ENCODE data around the gene GALNT15.

Gene GALNT15

DNA sequence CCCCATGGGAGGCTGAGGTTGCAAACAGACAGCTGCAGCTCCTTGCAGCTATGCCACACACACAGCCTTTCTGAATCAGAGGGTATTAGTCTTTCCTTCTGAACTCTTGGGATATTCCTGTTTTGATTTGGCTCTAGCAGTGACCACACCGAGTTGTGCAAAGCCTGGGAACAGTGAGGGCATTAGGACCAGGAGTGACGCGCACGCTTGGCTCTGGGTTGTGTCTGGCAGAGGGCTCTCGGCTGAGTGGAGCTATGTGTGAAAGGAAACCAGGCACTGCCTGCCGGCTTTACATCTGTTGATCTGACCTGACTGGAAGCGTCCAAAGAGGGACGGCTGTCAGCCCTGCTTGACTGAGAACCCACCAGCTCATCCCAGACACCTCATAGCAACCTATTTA is at the start of gene GALNT15:
TSS of gene GALNT15 (plus strand) at position 292 of the 400 bp plus-strand sequence. CDS start 472 bp downstream, outside the sequence.
- DNase-seq (ENCODE audit: low read depth in 2 of 2) = no peak

GRCh38 chr3:16126634-16127033 is 47.8 kb upstream of the GALNT15 start:
- no peak for DNase-seq (ENCODE audit: low read depth in 2 of 2)

DNA sequence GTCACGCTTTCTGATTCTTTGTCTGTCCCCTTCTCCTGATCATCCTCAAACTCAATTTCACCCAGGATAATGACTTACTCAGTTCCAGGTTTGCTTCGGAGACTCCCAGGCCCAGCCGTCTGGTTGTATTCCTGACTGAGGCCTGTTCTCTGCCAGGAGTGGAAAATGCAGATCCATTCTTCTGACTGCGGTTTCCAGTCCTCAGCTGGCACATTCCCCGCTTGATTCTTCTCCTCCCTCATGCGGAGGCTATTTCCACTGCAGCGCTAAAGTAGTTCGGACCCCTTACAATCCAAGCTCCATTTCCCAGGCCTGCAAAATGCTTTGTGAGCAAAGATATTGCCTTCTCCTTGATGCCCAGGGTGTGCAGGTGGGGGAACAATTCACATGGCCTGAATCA is 47.2 kb upstream of the GALNT15 start:
- DNase-seq (ENCODE audit: low read depth in 2 of 2) = no peak

GRCh38 chr3:16130066-16130465 is 44.4 kb upstream of the GALNT15 start:
- no peak for DNase-seq (ENCODE audit: low read depth in 2 of 2)

DNA sequence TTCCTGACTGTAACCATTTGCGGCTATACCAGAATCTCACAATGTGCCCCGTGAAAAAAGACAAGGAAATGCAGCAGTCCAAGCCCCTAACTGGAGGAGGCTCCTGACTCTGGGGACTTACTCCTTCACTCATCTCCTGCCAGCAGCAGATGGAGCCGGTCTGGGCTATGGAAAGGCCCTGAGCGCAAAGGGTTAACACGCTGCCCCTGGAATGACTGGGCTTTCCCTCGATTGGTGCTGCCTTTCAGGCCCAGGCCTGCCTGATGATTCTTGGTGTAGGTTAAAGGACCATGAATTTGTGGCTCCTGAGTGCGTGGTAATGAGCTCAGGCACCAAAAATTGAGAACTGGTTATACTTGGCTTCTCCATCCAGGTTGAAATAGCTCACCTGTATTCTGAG is 42.3 kb upstream of the GALNT15 start:
- no peak for DNase-seq (ENCODE audit: low read depth in 2 of 2)

- DNase-seq (ENCODE audit: low read depth in 2 of 2) = no peak
Observed at GRCh38 chr3:16132928-16133327, 41.6 kb upstream of the GALNT15 start.

- no peak for DNase-seq (ENCODE audit: low read depth in 2 of 2)
Observed at GRCh38 chr3:16134173-16134928, 40.1 kb upstream of the GALNT15 start.

GRCh38 chr3:16136055-16136454 is 38.4 kb upstream of the GALNT15 start:
- no peak for DNase-seq (ENCODE audit: low read depth in 2 of 2)

DNA sequence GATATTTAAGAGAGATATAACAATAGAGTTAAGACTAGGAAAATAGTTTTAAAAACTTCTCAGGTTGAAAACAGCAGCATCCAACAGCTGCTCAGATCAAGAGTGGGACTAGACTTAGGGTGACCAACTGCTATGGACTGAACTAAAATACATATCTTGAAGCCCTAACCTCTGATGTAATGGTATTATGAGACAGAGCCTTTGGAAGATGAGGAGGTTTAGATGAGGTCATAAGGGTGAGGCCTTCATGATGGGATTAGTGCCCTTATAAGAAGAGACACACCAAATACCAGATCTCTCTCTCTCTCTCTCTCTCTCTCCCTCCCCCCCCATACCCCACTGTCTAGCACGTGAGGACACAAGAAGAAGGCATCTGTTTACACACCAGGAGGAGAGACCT is 37.4 kb upstream of the GALNT15 start:
- DNase-seq (ENCODE audit: low read depth in 2 of 2) = no peak

- DNase-seq (ENCODE audit: low read depth in 2 of 2) = no peak
Observed at GRCh38 chr3:16137977-16138376, 36.5 kb upstream of the GALNT15 start.

DNA sequence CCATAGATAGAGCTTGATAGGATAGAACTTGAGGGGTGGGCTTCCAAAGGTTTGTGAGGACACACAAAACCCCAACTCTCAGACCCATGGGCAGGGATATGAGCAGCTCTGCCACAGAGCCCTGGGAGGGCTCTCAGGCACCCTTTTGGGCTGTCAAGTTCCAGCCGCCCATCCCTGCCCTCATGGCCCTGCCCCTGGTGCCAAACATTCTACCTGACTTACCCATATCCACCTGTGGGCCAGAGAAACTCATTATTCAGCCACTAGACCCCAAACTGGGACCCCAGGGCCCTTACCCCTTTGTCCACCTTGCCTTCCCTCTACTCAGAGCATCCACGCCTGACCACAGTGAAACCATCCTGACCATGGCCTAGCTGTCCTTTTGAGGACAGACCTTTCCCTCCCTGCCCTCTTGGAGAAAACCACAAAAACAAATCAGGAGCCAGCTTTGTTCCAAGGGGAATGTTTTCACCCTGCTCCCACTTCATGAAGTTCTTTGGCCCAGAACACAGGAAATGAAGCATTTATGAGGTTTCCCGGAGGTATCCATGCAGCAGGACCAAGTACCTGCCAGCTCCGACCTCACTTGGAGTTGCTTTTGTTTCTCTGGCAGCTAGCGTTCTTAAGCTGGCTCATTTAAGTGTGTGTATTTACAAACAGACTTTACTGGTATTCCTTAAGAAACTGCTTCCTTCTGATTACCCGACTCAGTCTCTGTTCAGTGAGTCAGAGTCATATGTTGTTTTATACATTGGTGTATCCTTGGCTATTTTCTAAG is 34.2 kb upstream of the GALNT15 start:
- no peak for DNase-seq (ENCODE audit: low read depth in 2 of 2)

DNA sequence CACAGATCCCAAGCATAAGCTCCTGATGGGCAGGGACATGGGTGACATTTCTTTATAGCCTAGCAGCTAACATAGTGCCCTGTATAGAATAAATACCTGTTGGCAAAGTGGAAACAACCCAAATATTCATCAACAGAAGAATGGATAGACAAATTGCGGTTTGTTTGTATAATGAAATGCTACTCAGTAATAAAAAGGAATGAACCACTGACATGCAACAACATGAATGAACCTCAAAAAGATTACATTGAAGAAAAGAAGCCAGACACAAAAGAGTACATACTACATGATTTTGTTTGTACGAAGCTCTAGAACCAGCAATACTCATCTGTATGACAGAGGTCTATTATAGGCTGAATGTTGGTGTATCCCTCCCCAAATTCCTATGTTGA is 33.6 kb upstream of the GALNT15 start:
- DNase-seq (ENCODE audit: low read depth in 2 of 2) = no peak

GRCh38 chr3:16142350-16143025 is 32.0 kb upstream of the GALNT15 start:
- no peak for DNase-seq (ENCODE audit: low read depth in 2 of 2)

DNA sequence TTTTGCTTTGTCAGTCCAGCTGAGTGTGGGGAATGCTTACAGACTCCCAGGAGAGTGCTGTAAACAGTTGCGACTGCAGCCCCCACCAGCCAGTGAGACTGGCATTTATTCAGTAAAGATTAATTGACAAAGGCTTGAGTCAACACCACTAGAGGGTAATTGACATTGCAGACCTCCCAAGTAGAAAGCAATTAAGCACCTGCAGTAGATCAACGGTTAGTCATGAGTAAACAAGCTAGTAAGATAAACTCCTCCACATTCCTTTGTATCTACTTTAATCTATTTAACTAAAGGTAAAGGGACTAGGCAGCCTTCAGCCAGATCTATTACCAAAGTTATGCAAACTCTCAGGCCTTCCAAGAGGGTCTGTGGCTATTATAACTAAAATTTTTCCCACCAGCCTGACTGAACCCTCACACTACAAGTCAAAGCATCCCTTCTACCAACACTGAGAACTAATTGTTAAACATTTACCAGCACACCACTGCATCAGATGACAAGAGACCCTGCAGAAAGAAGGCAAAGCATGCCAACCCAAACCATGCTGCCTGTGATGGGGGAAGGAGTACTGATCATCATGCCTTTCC is 30.5 kb upstream of the GALNT15 start:
- no peak for DNase-seq (ENCODE audit: low read depth in 2 of 2)

GRCh38 chr3:16145176-16145575 is 29.3 kb upstream of the GALNT15 start:
- no peak for DNase-seq (ENCODE audit: low read depth in 2 of 2)

DNA sequence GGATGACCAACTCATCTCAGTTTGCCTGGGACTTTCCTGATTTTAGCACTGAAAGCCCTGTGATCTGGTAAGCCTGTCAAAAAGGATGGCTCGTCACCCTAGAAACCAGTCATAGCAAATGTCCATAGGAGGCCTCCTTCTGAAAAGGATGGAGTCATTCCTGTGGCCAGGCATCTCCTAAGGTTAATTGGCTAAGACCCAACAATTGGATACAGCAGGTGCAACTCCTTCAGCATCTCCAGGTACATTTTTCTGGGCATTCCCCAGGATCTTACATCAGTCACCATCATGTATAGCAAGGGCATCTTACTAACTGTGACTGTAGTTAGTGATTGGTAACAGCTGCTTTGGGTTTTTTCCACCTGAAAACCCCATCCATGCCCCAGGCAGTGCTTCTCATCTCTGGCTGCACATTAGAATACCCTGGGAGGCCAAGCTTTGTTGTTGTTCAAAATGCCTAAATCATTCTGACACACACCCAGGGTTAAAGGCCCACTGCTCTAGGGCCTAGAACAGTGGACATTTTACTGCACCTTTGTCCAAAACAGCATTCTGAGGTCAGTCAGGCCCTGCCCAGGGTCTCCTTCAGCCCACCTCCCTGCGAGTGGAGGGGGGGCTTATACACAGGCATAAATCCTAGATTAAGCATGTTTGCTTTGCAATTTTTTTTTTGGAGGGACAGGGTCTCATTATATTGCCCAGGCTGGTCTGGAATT is 28.3 kb upstream of the GALNT15 start:
- DNase-seq (ENCODE audit: low read depth in 2 of 2) = no peak

GRCh38 chr3:16147220-16147994 is 27.1 kb upstream of the GALNT15 start:
- no peak for DNase-seq (ENCODE audit: low read depth in 2 of 2)

DNA sequence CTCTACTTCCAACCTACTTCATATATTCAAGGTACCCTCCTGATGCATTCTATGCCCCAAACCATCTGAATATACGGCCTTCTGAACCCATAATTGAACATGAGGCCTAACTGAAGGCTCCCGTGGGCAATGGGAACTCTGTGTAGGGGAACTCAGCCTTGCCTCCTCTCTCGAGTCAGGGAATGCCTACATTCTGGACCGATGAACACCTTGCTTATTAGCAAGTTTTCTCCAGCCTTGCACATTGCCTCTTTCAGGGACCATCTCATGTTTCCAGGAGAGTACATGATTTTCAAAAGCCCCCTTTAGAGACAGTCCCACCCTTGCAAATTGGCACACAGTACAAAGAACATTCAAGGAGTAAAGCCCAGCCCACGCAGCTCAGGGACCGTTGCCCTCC is 26.3 kb upstream of the GALNT15 start:
- no peak for DNase-seq (ENCODE audit: low read depth in 2 of 2)

GRCh38 chr3:16148783-16149182 is 25.7 kb upstream of the GALNT15 start:
- no peak for DNase-seq (ENCODE audit: low read depth in 2 of 2)

DNA sequence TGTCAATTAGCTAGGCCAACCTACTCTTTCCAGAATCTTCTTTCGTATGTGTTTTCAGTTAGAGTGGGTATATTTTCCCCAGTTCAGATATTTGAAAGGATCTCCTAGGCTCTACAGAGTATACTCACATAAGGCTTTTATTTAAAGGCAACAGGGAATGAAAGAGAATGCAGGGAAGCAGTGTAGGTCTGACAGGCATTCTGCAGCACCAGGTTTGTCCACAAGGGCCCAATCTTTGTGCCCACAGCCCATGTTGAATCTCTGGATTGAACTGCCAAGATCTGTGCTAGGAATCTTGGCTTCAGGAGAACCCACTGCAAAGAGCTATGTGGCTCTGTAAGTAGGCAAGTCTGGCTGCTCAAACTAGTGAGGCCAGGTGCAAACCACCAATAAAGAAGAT is 24.2 kb upstream of the GALNT15 start:
- DNase-seq (ENCODE audit: low read depth in 2 of 2) = no peak

- no peak for DNase-seq (ENCODE audit: low read depth in 2 of 2)
Observed at GRCh38 chr3:16151109-16151508, 23.4 kb upstream of the GALNT15 start.

Measured in stimulated activated CD8-positive, alpha-beta memory T cell treated with anti-CD3 and anti-CD28 coated beads, Interleukin-15, amount 100 ng/mL, for 48 hours (primary cell).